ENCODE data around the gene PPP2R2C.

Gene PPP2R2C

GRCh38 chr4:6443035-6444023, 29.1 kb downstream of the PPP2R2C start:
- H3K27me3 ChIP-seq (ENCODE audit: insufficient read depth, insufficient read length), result no peaks in the 10 kb centered on the region
- no peak overlapping the region for H3K4me3 ChIP-seq (ENCODE audit: insufficient read length, low read depth)
- no peaks in the 10 kb centered on the region for H3K36me3 ChIP-seq (ENCODE audit: insufficient read depth, insufficient read length, low read length)
- DNase-seq (ENCODE audit: low read depth, low spot score), result no peak
- no peak overlapping the region for H3K9ac ChIP-seq (ENCODE audit: insufficient read length, low read depth)
- TF ChIP-seq SUZ12 (IDR thresholded peaks at IDR 0.05; ENCODE audit: extremely low read depth, insufficient read depth, insufficient read length) (no peak), YY1 (IDR thresholded peaks at IDR 0.05; ENCODE audit: insufficient read depth, insufficient read length) (no peak), ZNF274 (IDR thresholded peaks at IDR 0.05; ENCODE audit: low read depth, low read length) (no peak)
- H3K9me3 ChIP-seq (ENCODE audit: insufficient read depth, low read length), result no peaks in the 10 kb centered on the region
- peaks cover 4% of the 10 kb centered on the region for H3K4me1 ChIP-seq (ENCODE audit: insufficient read depth, insufficient read length)

GRCh38 chr4:6442555-6442954, 29.9 kb downstream of the PPP2R2C start:
- TF ChIP-seq YY1 (IDR thresholded peaks at IDR 0.05; ENCODE audit: insufficient read depth, insufficient read length), result no peak
- no peak for TF ChIP-seq ZNF274 (IDR thresholded peaks at IDR 0.05; ENCODE audit: low read depth, low read length)
- TF ChIP-seq SUZ12 (IDR thresholded peaks at IDR 0.05; ENCODE audit: extremely low read depth, insufficient read depth, insufficient read length), result no peak
- Histone ChIP-seq H3K27me3 (ENCODE audit: insufficient read depth, insufficient read length) (no peaks in the 10 kb centered on the region), H3K4me3 (ENCODE audit: insufficient read length, low read depth) (no peak overlapping the region), H3K36me3 (ENCODE audit: insufficient read depth, insufficient read length, low read length) (no peaks in the 10 kb centered on the region), H3K4me1 (ENCODE audit: insufficient read depth, insufficient read length) (peaks cover 4% of the 10 kb centered on the region), H3K9me3 (ENCODE audit: insufficient read depth, low read length) (no peaks in the 10 kb centered on the region), H3K9ac (ENCODE audit: insufficient read length, low read depth) (no peak overlapping the region)
- DNase-seq (ENCODE audit: low read depth, low spot score), result no peak

GRCh38 chr4:6441758-6442157, 30.7 kb downstream of the PPP2R2C start:
- Histone ChIP-seq H3K9ac (ENCODE audit: insufficient read length, low read depth) (no peak overlapping the region), H3K36me3 (ENCODE audit: insufficient read depth, insufficient read length, low read length) (no peaks in the 10 kb centered on the region), H3K9me3 (ENCODE audit: insufficient read depth, low read length) (no peaks in the 10 kb centered on the region), H3K4me1 (ENCODE audit: insufficient read depth, insufficient read length) (peaks cover 4% of the 10 kb centered on the region), H3K4me3 (ENCODE audit: insufficient read length, low read depth) (no peak overlapping the region), H3K27me3 (ENCODE audit: insufficient read depth, insufficient read length) (no peaks in the 10 kb centered on the region)
- no peak for TF ChIP-seq ZNF274 (IDR thresholded peaks at IDR 0.05; ENCODE audit: low read depth, low read length)
- no peak for TF ChIP-seq YY1 (IDR thresholded peaks at IDR 0.05; ENCODE audit: insufficient read depth, insufficient read length)
- no peak for TF ChIP-seq SUZ12 (IDR thresholded peaks at IDR 0.05; ENCODE audit: extremely low read depth, insufficient read depth, insufficient read length)
- no peak for DNase-seq (ENCODE audit: low read depth, low spot score)

GRCh38 chr4:6441202-6441582, 31.2 kb downstream of the PPP2R2C start:
- Histone ChIP-seq H3K27me3 (ENCODE audit: insufficient read depth, insufficient read length) (no peaks in the 10 kb centered on the region), H3K4me1 (ENCODE audit: insufficient read depth, insufficient read length) (no peaks in the 10 kb centered on the region), H3K4me3 (ENCODE audit: insufficient read length, low read depth) (no peak overlapping the region), H3K9ac (ENCODE audit: insufficient read length, low read depth) (no peak overlapping the region), H3K9me3 (ENCODE audit: insufficient read depth, low read length) (no peaks in the 10 kb centered on the region), H3K36me3 (ENCODE audit: insufficient read depth, insufficient read length, low read length) (no peaks in the 10 kb centered on the region)
- TF ChIP-seq ZNF274 (IDR thresholded peaks at IDR 0.05; ENCODE audit: low read depth, low read length) (no peak), YY1 (IDR thresholded peaks at IDR 0.05; ENCODE audit: insufficient read depth, insufficient read length) (no peak), SUZ12 (IDR thresholded peaks at IDR 0.05; ENCODE audit: extremely low read depth, insufficient read depth, insufficient read length) (no peak)
- DNase-seq (ENCODE audit: low read depth, low spot score), result no peak

- no peak for DNase-seq (ENCODE audit: low read depth, low spot score)
- TF ChIP-seq ZNF274 (IDR thresholded peaks at IDR 0.05; ENCODE audit: low read depth, low read length) (no peak), YY1 (IDR thresholded peaks at IDR 0.05; ENCODE audit: insufficient read depth, insufficient read length) (no peak), SUZ12 (IDR thresholded peaks at IDR 0.05; ENCODE audit: extremely low read depth, insufficient read depth, insufficient read length) (no peak)
- no peak overlapping the region for H3K9ac ChIP-seq (ENCODE audit: insufficient read length, low read depth)
- H3K27me3 ChIP-seq (ENCODE audit: insufficient read depth, insufficient read length), result no peaks in the 10 kb centered on the region
- no peaks in the 10 kb centered on the region for H3K36me3 ChIP-seq (ENCODE audit: insufficient read depth, insufficient read length, low read length)
- H3K4me1 ChIP-seq (ENCODE audit: insufficient read depth, insufficient read length), result no peaks in the 10 kb centered on the region
- no peak overlapping the region for H3K4me3 ChIP-seq (ENCODE audit: insufficient read length, low read depth)
- no peaks in the 10 kb centered on the region for H3K9me3 ChIP-seq (ENCODE audit: insufficient read depth, low read length)
Observed at GRCh38 chr4:6440506-6441201, 31.8 kb downstream of the PPP2R2C start.

- Histone ChIP-seq H3K4me1 (ENCODE audit: insufficient read depth, insufficient read length) (no peaks in the 10 kb centered on the region), H3K9ac (ENCODE audit: insufficient read length, low read depth) (no peak overlapping the region), H3K27me3 (ENCODE audit: insufficient read depth, insufficient read length) (no peaks in the 10 kb centered on the region), H3K36me3 (ENCODE audit: insufficient read depth, insufficient read length, low read length) (no peaks in the 10 kb centered on the region), H3K9me3 (ENCODE audit: insufficient read depth, low read length) (peaks cover 10% of the 10 kb centered on the region; the same call in 1 of the 2 replicates), H3K4me3 (ENCODE audit: insufficient read length, low read depth) (no peak overlapping the region)
- TF ChIP-seq YY1 (IDR thresholded peaks at IDR 0.05; ENCODE audit: insufficient read depth, insufficient read length) (no peak), ZNF274 (IDR thresholded peaks at IDR 0.05; ENCODE audit: low read depth, low read length) (no peak), SUZ12 (IDR thresholded peaks at IDR 0.05; ENCODE audit: extremely low read depth, insufficient read depth, insufficient read length) (no peak)
- DNase-seq (ENCODE audit: low read depth, low spot score), result no peak
Observed at GRCh38 chr4:6439120-6439762, 33.2 kb downstream of the PPP2R2C start.

All from NT2/D1 (cell line).